GM15510 (cell line): ENCODE measurements around the gene MROH9.

Source experiments
- POLR2A ChIP-seq: IDR thresholded peaks from 3 replicates; pipeline ENCODE4 v1.6.1; 2011; ENCODE audit warnings: borderline replicate concordance; ENCODE audit not compliant: insufficient read length; ENCODE audit errors: extremely low read depth

MROH9 gene, protein sequence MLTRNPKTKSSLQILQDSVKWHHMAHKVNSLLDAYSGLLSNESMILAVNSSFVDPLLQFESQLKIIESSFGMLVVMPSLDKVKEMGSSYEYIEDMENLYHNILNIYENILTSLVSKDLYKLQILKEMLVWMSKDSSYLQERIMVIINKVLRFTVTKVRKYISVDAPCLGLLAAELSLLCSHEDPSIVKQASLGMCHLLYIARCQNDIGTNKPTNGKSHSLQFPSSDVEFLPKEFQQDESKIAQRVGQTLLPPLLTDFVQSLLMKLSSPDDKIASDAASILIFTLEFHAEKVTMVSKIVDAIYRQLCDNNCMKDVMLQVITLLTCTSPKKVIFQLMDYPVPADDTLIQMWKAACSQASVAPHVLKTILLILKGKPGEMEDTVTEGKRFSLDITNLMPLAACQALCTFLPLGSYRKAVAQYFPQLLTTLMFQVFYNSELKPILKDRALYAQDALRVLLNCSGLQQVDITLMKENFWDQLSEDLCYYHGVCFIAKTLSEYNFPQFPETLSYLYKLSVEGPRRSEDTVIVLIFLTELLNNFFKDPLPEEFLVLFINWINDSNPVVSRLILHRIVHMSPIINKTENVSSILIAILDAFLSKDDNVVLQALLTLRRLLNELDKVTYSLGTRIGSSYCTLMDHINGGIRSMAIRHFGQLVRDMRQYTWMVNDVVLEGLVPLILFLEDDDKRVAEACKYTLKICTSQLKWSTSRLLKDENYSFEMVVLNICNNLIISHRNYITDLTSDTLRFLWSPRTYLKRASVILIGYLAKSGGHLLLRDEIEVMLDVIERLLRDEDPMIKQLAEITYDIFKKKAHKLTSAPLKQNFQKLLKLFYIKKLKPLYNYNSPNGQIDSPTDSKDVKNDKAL

GRCh38 chr1:170935231-170935630 lies at the start of gene MROH9:
Gene MROH9, plus strand, starts transcription at chr1:170935534. Its CDS starts 10,023 bp downstream, at chr1:170945557.
- no peak for TF ChIP-seq POLR2A

GRCh38 chr1:170885551-170885950 lies 49.8 kb upstream of the MROH9 start:
- no peak for TF ChIP-seq POLR2A

GRCh38 chr1:170886460-170886859 lies 48.9 kb upstream of the MROH9 start:
- TF ChIP-seq POLR2A: no peak

GRCh38 chr1:170887726-170888125 lies 47.6 kb upstream of the MROH9 start:
- TF ChIP-seq POLR2A: no peak

GRCh38 chr1:170891872-170892271 lies 43.5 kb upstream of the MROH9 start:
- no peak for TF ChIP-seq POLR2A

GRCh38 chr1:170893655-170894297 lies 41.6 kb upstream of the MROH9 start:
- no peak for TF ChIP-seq POLR2A

- no peak for TF ChIP-seq POLR2A
Observed at GRCh38 chr1:170903961-170904360, 31.4 kb upstream of the MROH9 start.

GRCh38 chr1:170908942-170909341 lies 26.4 kb upstream of the MROH9 start:
- no peak for TF ChIP-seq POLR2A

- no peak for TF ChIP-seq POLR2A
Observed at GRCh38 chr1:170910273-170910672, 25.1 kb upstream of the MROH9 start.

DNA sequence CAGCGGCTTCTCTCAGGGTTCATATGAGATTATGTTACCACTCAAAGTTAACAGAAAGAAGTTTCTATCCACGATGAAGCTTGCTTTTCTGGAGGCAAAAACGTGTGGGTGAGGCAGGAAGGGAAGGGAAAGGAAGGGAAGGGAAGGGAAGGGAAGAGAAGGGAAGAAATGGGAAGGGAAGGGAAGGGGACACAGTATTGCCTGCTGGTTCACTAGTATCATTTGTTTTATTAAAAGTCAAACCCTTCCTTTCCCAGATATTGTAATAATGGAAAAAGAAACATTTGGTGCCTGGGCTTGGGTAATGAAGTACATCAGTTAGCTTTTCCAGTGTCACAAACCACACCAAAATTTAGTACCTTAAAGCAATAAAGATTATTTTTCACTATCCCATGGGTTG lies 18.0 kb upstream of the MROH9 start:
- no peak for TF ChIP-seq POLR2A

GRCh38 chr1:170927955-170928840 lies 7.1 kb upstream of the MROH9 start:
- no peak for TF ChIP-seq POLR2A

- TF ChIP-seq POLR2A: no peak
Observed at GRCh38 chr1:170929412-170929834, 5.9 kb upstream of the MROH9 start.

DNA sequence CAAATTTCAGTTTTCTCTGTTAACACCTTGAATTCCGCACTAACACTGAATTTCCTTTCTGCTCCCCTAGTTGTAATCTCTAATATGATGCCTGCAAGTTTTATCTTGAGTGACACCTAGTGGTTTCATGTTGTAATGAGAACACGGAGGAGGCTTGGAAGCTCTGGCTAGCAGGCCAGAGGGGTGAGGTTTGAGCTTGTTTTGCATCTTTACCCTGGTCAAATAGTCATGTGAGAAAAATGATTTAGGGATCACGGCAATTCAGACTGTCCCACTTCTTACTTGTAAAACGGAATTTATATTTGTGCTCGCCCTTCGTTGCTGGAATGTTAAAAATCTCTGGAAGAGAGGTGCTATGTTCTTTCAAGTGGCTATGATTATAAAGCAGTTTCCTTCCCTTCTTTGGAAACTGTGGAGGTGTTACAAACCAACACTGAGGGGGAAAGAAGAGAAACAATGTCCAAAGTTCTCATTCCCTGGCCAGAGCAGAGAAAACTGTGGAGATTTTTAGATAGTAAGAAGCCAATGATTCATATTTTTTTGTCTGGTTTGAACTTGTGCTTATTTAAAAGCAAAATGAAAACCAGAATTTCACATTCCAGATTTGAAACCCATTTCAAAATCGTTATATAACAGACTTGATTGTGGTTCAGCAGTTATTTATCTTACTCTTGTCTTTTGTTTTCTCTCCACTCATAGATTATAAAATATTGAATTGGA lies 5.3 kb upstream of the MROH9 start:
- TF ChIP-seq POLR2A: no peak
